HFF-Myc (cell line): ENCODE measurements around the gene SHKBP1.
"Not testable (repeated sequence)": the region's sequence is repeated elsewhere in the genome, so short reads cannot be mapped to it uniquely, and the experiment has no call there.

ENCODE experiments used
- DNase-seq: peaks from one replicate; pipeline ENCODE4 v3.0.0-alpha.2; 2011; ENCODE audit warnings: low read depth; ENCODE audit errors: extremely low read depth
- H3K4me3 ChIP-seq: replicated peaks from 2 replicates; pipeline ENCODE4 v1.5.1; 2011; ENCODE audit warnings: low read depth, mild to moderate bottlenecking, control low read depth, low read length
- CTCF ChIP-seq: IDR thresholded peaks from 2 replicates; pipeline ENCODE4 v1.5.1; 2012; ENCODE audit warnings: mild to moderate bottlenecking, low read depth, low read length, control low read depth; ENCODE audit errors: missing control alignments

SHKBP1 gene

GRCh38 chr19:40534148-40534547 lies 42.5 kb upstream of the SHKBP1 start:
- DNase-seq, result no peak
- no peak for TF ChIP-seq CTCF
- H3K4me3 ChIP-seq, result no peak overlapping the region

GRCh38 chr19:40539070-40539469 lies 37.6 kb upstream of the SHKBP1 start:
- peak; percentile 16 for TF ChIP-seq CTCF
- no peak for DNase-seq
- H3K4me3 ChIP-seq, result no peak overlapping the region

GRCh38 chr19:40542202-40542859 lies 34.3 kb upstream of the SHKBP1 start:
- peak; percentile 49 for DNase-seq
- no peak for TF ChIP-seq CTCF
- H3K4me3 ChIP-seq, result no peak overlapping the region

GRCh38 chr19:40543029-40543597 lies 33.6 kb upstream of the SHKBP1 start:
- H3K4me3 ChIP-seq, result no peak overlapping the region
- DNase-seq, result no peak
- TF ChIP-seq CTCF, result no peak

GRCh38 chr19:40546153-40546841 lies 30.4 kb upstream of the SHKBP1 start:
- H3K4me3 ChIP-seq, DNase-seq: not testable (repeated sequence)

GRCh38 chr19:40547190-40547589 lies 29.5 kb upstream of the SHKBP1 start:
- not testable (repeated sequence) for H3K4me3 ChIP-seq, DNase-seq

GRCh38 chr19:40547836-40548235 lies 28.8 kb upstream of the SHKBP1 start:
- TF ChIP-seq CTCF, result no peak
- no peak for DNase-seq
- H3K4me3 ChIP-seq, result no peak overlapping the region
